Measurements from ENCODE around the gene TEX55.
"Not testable (repeated sequence)": the region's sequence is repeated elsewhere in the genome, so short reads cannot be mapped to it uniquely, and the experiment has no call there.

The TEX55 gene

DNA sequence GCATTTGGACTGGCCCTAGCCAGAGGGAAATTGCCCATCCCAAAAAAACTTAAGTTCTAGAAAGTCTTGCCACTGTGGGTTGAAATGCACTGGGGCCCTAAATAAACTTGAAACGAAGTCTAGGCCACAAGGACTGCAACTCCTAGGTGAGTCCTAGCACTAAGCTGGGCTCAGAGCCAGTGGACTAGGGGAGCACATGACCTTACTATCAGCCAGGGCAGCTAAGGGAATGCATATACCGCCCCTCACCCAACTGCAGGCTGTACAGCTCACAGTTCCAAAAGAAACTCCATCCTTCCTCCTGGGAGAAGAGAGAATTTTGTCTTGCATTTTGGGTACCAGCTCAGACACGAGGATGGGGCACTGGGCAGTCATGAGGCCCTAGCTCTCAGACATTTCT, 23.6 kb upstream of the TEX55 start:
- TF ChIP-seq, protein P1, sequence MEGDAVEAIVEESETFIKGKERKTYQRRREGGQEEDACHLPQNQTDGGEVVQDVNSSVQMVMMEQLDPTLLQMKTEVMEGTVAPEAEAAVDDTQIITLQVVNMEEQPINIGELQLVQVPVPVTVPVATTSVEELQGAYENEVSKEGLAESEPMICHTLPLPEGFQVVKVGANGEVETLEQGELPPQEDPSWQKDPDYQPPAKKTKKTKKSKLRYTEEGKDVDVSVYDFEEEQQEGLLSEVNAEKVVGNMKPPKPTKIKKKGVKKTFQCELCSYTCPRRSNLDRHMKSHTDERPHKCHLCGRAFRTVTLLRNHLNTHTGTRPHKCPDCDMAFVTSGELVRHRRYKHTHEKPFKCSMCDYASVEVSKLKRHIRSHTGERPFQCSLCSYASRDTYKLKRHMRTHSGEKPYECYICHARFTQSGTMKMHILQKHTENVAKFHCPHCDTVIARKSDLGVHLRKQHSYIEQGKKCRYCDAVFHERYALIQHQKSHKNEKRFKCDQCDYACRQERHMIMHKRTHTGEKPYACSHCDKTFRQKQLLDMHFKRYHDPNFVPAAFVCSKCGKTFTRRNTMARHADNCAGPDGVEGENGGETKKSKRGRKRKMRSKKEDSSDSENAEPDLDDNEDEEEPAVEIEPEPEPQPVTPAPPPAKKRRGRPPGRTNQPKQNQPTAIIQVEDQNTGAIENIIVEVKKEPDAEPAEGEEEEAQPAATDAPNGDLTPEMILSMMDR (conservative IDR thresholded peaks at IDR 0.05; ENCODE audit: control insufficient read depth, insufficient read depth, low read depth, low read length), result no peak
- DNase-seq (ENCODE audit: low read depth), result no peak
- no peak overlapping the region for H3K4me3 ChIP-seq (ENCODE audit: control insufficient read depth, low read depth, low read length)

GRCh38 chr3:119125342-119125741, 20.6 kb upstream of the TEX55 start:
- DNase-seq (ENCODE audit: low read depth), result no peak
- H3K4me3 ChIP-seq (ENCODE audit: control insufficient read depth, low read depth, low read length), result no peak overlapping the region
- TF ChIP-seq, protein P1 (conservative IDR thresholded peaks at IDR 0.05; ENCODE audit: control insufficient read depth, insufficient read depth, low read depth, low read length), result no peak

DNA sequence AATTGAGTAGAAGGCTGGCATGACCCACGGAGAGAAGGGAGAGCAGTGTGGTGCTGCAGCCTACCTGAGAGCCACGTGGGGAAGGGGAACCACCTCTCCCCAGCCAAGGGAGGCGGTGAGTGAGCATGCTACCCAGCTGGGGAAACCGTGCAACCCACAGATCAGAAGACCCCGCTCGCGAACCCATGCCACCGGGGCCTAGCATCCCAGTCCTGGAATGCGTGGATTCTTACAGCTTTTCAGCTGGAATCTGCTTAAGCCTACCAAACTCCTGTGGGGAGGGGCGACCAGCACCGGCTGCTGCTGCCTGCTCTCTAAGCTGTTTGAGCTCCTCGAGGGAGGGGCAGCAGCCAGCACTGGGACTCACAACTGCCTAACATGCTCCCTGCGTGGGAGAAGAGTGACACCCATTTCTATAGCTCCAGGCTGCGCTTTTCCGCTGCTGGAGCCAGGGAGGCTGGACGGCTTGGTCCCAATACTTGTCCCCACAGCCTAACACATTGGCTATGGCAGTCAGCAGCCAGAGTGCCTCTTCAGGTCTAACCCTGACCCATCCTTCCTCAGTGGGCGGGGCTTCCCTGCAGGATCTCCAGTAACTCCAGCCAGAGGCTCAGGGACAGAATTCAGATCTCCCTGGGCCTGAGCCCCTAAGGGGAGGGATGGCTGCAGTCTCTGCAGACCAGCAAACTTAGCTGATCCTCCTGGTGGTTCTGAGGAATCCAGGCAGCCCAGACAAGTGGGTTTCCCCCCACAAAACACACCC, 20.0 kb upstream of the TEX55 start:
- TF ChIP-seq, protein P1 (conservative IDR thresholded peaks at IDR 0.05; ENCODE audit: control insufficient read depth, insufficient read depth, low read depth, low read length), result no peak
- no peak overlapping the region for H3K4me3 ChIP-seq (ENCODE audit: control insufficient read depth, low read depth, low read length)
- DNase-seq (ENCODE audit: low read depth), result no peak

GRCh38 chr3:119130291-119130690, 15.7 kb upstream of the TEX55 start:
- not testable (repeated sequence) for DNase-seq (ENCODE audit: low read depth); H3K4me3 ChIP-seq (ENCODE audit: control insufficient read depth, low read depth, low read length)

DNA sequence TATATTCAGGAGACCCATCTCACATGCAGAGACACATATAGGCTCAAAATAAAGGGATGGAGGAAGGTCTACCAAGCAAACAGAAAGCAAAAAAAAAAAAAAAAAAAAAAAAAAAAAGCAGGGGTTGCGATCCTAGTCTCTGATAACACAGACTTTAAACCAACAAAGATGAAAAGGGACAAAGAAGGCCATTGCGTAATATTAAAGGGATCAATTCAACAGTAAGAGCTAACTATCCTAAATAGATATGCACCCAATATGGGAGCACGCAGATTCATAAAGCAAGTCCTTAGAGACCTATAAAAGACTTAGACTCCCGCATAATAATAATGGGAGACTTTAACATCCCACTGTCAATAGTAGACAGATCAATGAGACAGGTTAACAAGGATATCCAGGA, 13.7 kb upstream of the TEX55 start:
- not testable (repeated sequence) for H3K4me3 ChIP-seq (ENCODE audit: control insufficient read depth, low read depth, low read length); DNase-seq (ENCODE audit: low read depth)

GRCh38 chr3:119139360-119139759, 6.6 kb upstream of the TEX55 start:
- not testable (repeated sequence) for DNase-seq (ENCODE audit: low read depth); H3K4me3 ChIP-seq (ENCODE audit: control insufficient read depth, low read depth, low read length)

DNA sequence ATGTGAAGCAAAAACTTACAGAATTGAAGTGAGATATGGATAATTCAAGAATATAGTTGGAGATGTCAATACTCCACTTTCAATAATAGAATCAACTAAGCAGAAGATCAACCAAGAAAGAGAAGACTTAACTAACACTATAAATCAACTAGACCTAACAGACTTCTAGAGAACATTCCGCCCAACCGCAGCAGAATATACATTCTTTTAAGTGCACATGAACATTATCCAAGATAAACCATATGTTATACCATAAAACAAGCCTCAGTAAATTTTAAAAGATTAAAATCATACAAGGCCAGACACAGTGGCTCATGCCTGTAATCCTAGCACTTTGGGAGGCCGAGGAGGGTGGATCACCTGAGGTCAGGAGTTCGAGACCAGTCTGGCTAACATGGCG, 5.5 kb upstream of the TEX55 start:
- no peak for DNase-seq (ENCODE audit: low read depth)
- TF ChIP-seq, protein P1 (conservative IDR thresholded peaks at IDR 0.05; ENCODE audit: control insufficient read depth, insufficient read depth, low read depth, low read length), result no peak
- no peak overlapping the region for H3K4me3 ChIP-seq (ENCODE audit: control insufficient read depth, low read depth, low read length)

DNA sequence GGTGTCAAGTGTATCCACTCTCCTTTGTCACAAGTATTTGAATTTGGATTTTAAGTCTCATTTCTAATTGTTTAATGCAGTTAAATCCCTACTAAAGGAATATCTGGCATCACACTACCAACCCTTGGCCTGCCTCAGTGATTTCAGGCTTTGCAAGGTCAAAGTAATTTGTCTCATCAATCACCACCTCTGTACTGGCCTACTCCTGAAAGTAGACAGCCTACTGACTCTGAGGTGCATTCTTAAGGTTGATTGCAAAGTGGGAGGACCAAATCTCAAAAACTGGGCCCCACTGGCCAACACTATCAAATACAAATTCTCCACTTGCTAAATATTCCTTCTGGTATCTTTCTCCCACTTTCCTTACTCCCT, 851 bp upstream of the TEX55 start:
- TF ChIP-seq, protein P1 (conservative IDR thresholded peaks at IDR 0.05; ENCODE audit: control insufficient read depth, insufficient read depth, low read depth, low read length), result no peak
- H3K4me3 ChIP-seq (ENCODE audit: control insufficient read depth, low read depth, low read length), result no peak overlapping the region
- DNase-seq (ENCODE audit: low read depth), result no peak

All from fibroblast of mammary gland (primary cell).